GM19324 (cell line): ENCODE results near the gene STAB2.

Experiments
- ATAC-seq: cut with Tn5 transposase; IDR thresholded peaks from one replicate; pipeline ENCODE4 v1.9.1; 2021; ENCODE audit warnings: mild to moderate bottlenecking, moderate library complexity; ENCODE audit not compliant: unreplicated experiment, low FRiP score

STAB2 gene

DNA sequence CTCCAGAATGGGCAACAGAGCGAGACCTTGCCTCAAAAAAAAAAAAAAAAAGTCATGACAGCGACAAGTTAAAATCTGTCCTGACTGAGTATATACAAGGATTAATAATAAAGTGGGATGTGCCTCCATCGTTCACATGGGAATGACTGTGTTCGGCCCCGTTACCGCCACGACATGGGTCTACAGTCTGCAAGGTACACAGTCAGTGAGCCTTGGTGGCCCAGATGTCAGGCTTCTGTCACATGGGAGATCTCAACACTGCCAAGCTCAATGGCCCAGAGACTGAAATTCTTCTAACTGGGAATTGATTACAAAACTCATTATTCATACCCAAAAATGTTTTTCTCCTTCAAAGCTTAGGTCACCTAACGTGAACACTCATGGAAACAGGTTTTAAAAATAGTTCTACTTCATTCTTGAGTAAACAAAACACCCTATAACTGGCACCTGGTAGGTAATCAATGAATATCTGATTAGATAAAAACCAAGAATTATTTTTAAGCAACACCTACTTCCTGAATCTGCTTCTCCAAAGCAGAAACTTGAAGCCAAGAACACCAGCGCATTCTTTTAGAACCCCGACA lies 188.0 kb downstream of the STAB2 start:
- no peak for ATAC-seq

DNA sequence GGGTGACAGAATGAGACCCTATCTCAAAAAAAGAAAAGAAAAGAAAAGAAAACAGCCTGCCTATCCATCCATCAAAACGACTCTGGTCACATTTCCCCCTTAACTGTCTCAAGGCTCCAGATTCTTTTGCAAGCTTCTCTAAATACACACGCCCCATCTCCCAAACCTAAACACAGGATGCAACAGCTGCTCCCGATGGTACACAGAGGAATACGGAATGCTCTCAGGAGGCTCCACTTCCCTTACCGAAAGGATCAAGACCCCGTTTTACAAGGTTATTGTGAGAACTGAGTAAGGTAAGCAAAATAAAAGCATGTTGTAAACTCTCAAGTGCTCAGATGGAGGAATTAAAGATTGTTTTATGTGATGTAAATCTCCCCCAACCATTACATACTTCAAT lies 191.7 kb downstream of the STAB2 start:
- no peak for ATAC-seq

DNA sequence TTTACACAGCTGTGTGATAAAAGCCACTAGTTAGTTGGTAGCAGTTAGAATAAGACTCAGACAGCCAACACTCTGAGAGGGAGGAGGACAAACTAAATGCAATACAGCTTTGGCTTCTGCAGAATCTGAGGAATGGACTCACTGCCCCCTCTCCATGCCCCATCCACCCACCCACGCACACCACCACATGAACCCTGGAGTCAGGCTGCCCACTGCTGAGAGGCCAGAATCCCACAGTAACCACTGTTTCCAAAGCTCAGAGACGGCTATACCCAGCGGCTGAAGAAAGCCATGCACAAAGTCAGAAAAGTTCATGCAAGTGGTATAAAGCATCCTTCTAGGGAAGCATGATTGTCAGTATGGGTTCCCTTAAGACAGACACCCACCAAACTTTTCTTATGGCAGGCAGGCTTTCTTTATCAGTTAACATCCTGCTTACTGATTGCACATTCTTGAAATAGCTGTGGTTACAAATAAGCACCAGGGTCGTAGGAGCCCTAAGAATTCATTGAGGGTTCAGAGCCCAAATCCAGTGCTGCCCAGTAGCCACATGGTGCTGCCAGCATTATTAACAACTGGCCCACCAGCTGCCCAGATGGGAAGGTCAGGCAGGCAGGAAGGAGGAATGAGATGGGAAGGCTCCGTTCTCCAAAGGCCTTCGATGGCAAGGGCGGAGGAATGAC lies 192.5 kb downstream of the STAB2 start:
- ATAC-seq, result no peak

DNA sequence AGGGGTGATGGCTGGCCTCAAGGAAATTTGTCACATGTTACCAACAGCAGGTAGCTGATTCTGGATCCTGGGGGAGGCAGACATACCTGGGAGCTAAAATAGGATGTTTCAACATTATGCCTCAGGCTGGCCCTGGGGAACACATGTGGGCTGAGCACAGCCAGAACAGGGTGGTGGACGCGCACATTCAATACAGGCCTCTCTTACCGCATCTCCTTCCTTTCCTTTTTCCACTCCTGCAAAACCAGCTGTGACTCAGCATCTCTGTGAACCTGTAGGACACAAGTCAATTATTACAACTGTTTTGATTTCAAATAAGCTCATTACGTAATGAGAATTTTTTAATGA lies 193.0 kb downstream of the STAB2 start:
- no peak for ATAC-seq

DNA sequence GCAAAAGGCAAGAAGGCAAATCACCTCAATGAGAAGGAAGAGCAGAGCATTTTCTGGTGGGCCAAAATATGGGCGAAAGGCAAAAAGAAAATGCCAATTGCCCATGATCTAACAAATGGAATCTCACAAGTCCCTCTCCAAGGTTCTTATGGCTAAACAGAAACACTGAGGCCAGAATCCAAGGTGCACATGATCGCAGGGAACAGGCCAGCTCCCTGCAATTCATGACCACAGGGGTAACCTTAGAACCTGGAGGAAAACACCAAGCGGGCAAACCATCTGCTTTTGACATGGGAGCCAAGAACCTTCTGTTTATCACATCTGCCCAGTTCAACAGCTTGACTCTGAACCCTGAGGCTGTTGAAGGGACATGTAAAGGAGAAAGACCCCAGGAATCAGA lies 193.9 kb downstream of the STAB2 start:
- no peak for ATAC-seq

DNA sequence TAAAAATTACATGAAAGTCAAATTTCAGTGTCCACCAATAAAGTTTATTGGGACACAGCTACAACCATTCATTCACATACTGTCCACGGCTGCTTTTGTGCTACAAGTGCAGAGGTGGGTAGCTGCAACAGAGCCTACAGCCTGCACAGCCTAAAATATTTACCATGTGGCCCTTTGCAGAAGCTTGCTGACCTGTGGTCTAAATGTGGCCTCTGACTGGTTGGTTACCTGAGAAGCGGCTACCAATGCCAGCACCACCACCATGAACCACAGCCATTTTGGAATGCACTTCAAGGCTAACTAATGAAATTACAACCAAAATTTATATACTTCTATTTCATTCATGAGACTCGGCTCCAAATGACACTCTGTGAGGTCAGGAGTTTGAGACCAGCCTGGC lies 195.3 kb downstream of the STAB2 start:
- no peak for ATAC-seq

DNA sequence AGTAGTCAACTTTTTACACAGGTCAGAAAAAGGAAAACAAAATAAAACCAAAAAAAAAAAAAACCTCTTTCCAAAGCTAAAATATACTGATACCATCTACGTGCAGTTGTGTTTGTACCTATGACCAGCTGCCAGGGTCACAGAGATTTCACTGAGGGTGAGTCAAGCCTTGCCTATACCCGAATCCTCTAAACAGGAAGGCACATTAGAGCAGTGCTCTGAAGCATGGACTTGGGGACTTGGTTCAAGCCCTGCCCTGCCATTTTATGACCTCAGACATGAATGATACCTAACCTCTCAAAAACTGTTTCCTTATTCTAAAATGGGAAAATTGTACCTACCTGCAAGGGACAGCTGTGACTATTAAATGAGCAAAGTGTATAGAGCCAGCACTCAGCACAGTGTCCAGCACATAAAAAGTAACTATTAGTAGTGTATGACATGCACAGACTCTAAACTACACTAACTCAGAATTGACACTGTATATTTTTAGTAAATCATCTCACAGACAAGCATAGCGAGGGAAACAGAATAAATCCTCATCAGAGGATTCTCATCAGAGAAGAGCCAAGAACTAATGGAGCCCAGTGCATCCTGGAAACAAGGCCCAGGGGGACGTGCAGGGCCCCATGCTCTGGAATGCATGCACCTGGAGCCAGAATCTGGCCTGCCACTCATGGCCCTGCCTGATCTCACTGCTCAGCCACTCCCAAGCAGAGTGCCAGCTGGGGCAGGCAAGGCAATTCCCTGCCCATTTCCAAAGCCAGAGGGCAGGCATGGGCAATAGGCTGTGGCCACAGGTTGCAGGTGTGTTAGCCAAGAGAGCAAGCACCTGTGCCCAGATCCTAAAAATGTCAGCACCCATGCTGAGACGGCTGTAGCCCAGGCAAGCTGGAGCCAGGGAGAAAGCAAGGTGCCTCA lies 196.9 kb downstream of the STAB2 start:
- no peak for ATAC-seq

DNA sequence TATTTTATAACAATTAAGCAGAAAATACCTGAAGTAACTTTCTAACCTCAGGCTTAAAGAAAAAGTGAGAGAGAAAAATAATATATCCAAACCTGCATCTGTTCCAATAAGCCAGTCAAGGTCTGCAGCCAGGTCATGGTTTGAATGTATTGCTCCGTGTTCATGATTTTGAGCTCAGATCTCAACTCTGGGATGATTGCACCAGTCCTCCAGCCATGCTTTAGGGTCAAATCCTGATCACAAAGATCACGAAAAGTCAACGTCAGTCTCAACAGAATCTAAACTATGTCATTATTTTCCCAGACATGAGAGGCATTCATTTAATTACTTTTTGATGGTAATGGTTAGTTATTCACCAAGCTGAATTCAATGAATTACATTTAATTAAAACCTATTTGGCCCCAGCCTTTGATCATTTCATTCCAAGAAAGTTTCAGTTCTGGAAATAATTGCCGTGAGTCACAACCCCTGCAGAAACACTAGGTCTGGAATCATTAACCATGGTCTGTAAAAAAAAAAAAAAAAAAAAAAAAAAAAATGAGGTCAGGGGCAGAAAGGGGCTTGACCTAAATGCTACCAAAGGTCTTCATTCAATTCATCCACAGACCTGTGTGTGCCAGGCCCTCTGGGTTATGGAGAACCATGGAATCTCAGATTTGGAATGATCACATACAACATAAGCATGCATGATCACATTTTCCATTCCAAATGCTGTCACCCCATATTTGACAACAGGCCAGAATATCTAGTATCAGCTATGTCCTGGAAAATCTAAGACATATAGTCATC lies 198.4 kb downstream of the STAB2 start:
- ATAC-seq, result no peak

DNA sequence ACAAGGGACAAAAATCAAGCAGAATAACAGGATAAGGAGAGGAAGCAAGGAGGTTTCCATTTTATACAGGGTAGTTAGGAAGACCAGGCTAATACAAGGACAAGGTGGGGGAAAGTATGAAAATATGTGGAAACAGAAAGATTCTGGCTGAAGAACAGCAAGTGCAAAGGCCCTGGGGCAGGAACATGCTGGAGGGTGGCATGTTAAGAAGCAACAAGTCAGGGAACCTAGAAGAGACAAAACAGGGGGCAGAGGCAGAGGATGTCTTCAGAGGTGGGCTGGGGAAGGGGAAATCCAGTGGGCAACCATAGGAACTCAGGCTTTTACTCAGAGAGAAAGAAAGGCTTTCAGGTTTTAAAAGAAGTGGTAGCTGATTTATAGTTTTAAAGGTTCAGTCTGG lies 199.1 kb downstream of the STAB2 start:
- ATAC-seq, result no peak

DNA sequence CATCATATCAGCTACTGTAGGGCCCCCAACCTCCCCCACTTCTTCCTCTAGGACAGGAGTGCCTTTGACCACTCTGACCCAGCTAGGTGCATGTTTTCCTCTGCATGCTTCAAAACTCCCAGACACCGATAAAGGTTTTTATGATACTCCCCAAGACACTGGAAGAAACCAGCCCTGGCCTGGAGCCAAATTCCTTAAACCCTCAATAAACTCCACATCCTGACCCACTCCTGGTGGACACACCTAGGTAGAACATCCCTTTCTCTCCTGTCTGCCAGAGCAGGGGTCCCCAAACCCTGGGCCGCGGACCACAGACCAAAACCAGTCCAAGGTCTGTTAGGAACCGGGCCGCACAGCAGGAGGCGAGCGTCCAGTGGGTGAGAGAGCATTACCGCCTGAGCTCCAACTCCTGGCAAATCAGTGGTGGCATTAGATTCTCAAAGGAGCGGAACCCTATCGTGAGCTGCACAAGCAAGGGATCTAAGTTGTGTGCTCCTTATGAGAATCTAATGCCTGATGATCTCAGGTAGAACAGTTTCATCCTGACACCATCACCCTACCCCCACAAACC lies 204.4 kb downstream of the STAB2 start:
- no peak for ATAC-seq

DNA sequence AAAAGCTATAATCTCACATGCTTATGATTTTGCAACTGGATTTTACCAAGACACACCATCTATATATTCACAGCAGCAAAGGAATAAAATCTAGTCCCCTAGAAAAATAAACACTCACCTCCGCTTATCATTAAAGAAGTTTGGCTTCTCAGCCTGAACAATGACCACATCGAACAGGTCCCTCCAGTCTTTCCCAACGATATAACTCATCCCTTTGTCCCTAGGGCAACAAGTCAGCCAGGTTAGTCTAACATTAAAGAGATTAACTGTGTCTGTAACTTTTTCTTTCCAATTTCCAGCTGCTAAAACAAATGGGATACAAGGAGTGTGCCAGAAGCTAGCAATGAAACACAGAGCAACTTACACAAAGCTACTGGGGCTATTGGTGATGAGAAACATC lies 206.0 kb downstream of the STAB2 start:
- ATAC-seq, result no peak

DNA sequence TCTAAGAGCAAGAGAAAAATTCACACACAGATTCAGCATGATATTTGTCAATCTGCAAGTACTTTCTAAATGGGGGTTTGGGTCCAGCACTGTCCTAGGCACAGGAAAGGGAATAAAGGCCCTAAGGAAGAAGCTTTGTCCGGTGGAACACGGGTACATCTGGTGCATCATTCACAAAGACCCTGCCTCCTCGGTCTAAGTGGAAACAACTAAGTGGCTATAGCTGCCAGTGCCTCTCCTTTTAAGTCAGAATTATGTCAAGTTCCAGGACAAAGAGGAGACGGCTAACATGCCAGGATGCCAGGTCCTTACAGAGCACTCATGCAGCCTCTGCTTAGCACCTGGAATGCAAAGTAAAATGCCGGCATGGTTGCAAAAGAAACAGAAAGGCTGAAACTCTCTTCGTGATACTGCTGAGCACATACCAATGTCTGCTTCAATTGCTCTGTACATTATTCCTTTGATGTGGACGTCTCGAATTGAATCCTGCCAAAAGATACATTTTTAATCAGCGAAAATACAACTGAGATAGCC lies 206.5 kb downstream of the STAB2 start:
- no peak for ATAC-seq

DNA sequence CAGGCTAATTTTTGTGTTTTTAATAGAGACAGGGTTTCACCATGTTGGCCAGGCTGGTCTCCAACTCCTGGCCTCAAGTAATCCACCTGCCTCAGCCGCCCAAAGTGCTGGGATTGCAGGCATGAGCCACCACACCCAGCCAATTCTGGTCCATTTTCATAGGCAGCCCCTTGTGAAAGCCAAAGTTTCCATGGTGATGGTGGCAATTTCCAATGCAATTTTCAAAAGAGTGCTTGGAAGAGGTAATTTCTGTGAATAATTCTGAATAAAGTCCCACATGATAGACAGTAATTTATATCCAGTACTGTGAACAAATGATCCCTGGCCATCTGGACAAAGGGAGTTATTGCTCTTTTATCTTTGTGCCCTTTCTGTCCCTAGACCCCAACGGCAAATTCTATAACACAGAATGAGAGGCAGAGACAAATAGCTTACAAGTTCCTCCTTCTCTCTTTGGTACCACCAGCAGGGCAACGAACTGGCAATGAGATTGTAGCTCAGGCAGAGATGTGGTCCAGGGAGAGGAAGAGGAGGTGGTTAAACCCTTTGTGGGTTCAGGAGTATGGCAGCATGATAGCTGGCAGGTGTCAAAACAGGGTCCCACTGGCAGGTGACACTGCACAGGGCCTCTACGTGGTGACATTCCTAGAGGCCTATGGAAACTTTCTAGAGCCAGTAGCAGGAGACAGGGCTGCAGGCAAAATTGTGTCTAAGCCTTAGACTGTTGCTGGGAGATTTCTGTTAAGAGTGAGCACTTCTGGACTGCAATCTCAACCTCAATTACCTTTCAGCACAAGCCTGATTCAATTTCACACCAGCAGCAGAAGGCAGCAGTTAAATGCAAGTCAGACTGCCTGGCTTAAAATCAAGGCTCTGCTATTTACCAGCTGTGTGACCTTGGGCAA lies 207.5 kb downstream of the STAB2 start:
- ATAC-seq, result no peak

DNA sequence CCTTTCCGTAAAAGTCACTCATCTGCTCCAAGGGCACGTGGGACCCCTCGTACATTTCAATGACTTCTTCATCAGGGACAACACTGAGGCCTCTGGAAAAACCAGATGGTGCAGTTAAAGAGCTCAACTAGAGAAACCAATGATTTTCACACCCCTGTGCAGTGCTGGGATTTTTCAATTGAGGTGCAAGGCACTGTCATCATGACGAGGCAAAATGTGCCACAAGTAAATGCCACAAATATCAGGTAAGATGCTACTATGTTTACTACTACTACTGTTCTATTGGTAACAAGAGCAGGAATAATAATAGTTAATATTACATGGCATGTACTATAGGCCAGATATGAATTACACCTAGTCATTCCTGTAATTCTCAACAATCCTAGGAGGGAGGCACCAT lies 211.5 kb downstream of the STAB2 start:
- ATAC-seq, result no peak

DNA sequence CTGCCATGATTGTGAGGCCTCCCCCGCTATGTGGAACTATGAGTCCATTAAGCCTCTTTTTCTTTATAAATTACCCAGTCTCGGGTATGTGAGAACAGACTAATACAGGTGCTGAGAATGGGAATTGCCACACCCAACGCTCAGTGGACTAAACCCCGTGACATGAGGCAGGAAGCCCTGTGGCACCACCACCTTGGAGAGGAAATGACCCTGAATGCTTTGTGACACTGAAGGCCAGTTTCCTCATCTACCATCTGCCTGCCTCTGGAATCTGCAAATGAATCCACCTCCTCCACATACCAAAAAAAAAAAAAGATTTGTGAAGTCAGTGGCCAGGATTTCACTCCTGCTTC lies 212.4 kb downstream of the STAB2 start:
- no peak for ATAC-seq

DNA sequence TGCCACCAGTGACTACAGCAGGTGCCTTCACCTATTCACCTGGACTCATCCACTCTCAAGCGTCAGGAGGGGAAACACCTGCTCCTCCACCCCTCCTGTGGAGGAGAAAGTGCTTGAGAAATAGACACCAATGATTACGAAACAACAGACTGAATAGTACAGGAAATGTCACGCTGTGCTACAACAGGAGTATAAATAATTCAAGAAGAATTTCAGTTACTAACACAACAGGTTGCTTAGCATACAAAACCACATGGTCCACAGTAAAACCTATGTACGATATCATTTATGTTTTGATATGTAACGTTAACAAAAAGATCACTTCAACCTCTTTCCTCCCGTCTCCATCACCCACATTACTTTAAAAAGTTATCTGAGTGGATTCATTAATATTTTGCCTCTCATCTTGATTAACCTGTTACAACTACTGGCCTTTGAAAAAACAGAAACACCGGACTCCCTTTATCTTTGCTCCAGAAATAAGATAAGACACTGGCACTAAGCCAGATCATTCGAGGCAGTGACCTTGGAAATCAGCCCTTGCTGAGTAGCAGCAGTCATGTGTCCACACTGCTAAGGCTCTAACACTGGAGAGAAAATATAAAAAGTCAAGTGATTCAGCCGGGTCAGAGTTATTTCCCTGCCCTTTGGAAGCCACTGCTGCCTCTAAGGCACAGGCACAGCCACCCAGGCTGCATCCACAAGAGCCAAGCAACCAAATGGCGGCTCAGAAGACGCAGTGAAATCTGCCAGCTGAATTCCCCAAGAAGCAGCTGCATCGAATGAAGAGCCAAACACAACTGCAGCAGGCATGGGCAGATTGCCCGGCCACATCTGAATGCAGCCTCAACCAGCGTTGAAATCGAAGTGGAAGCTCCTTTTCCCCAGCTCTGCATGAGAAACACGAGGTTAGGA lies 213.0 kb downstream of the STAB2 start:
- no peak for ATAC-seq

DNA sequence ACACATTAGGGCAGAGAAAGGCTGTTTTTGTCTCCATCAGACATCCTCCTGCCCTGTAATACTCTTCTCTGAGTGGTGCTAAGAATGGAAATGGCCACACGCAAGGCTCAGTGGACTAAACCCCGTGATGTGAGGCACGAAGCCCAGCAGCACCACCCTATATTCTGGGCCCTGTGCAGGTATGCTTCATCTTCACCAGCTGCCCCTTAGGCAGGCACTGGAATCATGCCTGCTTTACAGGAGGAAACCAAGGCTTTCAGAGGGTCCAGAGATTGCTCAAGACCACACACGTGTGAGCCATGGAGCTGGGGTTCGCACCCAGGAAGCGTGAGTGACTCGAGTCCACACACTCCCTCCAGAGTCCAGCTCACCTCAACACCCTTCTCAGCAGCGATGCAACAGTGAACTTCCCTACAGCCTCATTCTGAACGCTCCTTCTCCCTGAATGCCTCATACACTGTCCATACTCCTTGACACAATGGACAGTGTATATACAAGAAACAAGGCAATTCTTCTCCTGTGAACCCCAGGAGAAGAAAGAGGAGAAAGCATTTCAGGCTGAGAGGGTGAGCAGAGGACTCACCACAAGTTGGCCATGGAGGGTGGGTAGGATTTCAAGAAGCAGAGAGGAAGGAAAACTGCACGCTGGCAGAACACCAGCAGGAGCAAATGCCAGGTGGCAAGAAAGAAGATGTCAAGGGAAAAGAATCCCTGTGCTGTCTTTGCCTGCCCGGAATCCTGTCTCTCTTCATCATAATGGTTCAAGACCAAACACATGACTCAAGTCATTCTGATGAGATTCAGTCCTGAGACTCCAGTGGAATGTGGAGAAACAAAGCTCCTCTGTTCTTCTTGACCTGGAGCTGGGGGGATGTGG lies 214.9 kb downstream of the STAB2 start:
- ATAC-seq, result no peak

DNA sequence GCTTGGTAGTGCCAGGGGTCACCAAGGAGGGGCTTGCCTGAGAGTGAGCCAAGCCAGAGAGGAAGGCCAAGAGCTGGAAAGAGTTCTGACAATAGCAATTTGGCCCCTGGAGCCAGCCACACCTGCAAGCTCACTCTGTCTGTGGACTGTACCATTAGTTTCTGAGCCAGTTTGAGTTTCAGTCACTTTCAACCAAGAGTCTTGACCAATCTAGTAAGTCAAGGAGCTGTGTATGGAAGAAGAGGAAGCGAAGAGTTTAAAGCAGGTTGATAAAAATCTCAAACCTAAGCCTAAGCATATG lies 215.5 kb downstream of the STAB2 start:
- no peak for ATAC-seq
